ENCODE data around the gene IDH3B.
"Not testable (repeated sequence)": the region's sequence is repeated elsewhere in the genome, so short reads cannot be mapped to it uniquely, and the experiment has no call there.

IDH3B gene

DNA sequence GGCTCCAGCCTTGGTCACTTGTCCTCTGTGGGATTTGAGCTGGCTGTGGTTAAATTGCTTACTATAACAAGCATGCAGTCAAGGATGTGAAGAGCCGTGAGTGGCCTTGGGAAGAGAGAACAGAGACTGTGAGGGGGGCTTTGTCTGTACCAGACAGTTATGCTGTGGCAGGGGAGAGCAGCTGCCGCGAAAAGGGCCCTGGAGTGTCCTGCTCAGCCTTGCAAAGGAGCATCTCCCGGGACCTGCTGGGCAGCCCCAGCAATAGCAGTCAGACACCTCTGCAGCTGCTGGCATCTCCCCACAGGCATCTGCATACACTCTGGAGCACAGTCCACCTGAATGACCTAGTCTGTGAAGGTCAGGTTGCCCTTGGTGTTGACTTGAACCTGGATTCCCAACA, 34.9 kb upstream of the IDH3B start:
- no peak for DNase-seq (ENCODE audit: low read depth in 2 of 2)
- no peak overlapping the region for H3K4me3 ChIP-seq (replicated peaks in 1 of 2; ENCODE audit: low read depth in 2 of 2, low read length in 2 of 2)
- TF ChIP-seq, protein P1, sequence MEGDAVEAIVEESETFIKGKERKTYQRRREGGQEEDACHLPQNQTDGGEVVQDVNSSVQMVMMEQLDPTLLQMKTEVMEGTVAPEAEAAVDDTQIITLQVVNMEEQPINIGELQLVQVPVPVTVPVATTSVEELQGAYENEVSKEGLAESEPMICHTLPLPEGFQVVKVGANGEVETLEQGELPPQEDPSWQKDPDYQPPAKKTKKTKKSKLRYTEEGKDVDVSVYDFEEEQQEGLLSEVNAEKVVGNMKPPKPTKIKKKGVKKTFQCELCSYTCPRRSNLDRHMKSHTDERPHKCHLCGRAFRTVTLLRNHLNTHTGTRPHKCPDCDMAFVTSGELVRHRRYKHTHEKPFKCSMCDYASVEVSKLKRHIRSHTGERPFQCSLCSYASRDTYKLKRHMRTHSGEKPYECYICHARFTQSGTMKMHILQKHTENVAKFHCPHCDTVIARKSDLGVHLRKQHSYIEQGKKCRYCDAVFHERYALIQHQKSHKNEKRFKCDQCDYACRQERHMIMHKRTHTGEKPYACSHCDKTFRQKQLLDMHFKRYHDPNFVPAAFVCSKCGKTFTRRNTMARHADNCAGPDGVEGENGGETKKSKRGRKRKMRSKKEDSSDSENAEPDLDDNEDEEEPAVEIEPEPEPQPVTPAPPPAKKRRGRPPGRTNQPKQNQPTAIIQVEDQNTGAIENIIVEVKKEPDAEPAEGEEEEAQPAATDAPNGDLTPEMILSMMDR (IDR thresholded peaks at IDR 0.05; ENCODE audit: low read depth, low read length), result no peak

DNA sequence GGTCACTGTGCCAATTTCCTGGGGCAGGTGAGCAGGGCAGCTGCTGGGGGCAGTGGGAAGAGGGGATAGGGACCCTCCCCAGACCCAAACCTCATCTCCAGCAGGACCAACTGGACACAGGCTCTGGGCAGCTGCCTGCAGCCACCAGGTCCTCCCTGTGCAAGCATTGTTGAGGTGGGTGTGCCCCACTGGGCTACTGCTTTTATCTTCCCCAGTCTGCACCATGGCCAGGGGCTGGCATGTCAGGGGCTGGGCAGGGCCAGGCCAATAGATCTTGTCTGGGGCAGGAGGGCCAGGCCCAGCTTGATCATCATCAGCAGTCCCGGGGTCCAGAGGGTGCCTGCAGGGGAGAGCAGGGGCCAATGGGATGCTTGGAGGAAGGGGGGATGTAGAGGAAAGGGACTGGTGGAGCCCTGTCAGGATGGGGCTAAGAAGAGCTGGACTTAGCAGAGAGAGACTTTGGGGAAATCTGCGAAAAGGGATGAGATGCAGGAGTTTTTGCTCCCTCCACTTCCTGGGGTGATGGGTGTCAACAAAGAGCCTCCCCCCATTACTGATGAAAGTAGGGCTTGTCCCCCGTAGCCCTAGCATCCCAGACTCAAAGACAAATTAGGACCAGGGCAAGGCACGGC, 34.3 kb upstream of the IDH3B start:
- TF ChIP-seq, protein P1 (IDR thresholded peaks at IDR 0.05; ENCODE audit: low read depth, low read length), result no peak
- no peak for DNase-seq (ENCODE audit: low read depth in 2 of 2)
- no peak overlapping the region for H3K4me3 ChIP-seq (replicated peaks in 1 of 2; ENCODE audit: low read depth in 2 of 2, low read length in 2 of 2)

DNA sequence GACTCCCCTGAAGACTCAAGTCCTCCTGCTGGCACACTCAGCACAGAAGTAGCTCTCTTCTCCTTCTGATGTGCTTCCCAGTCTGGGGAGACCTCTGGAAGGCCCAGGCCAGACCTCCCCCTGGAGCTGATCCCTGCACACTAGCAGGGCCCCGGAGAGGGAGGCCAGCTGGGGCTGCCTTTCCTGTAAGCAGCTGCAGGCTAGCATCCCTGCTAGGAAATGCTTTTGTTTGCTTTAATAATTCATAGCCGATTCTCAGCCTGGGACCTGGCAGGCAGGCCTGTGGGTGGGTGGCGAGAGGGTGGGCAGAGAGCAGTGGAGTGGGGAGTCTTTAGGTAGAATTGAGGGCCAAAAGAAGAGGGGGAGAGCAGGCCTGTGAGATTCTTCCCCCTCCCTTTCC, 33.8 kb upstream of the IDH3B start:
- no peak for DNase-seq (ENCODE audit: low read depth in 2 of 2)

DNA sequence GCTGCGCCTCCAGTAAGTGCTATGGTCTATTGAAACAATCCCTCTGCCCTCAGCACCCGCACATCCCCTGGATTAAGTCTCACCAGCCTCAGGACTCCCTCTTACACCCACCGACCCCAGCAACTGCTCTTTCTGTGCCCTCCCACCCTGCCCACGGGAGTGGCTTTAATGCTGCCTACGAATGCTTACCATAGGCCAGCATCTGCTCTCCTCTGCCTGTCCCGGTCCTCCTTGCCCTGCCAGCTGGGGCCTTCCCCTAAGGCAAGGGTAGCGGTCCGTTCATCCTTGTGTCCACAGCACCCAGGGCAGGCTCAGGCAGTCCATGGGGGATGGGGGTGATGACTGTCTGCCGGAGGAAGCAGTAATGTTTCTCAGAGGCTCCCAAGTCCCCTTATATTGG, 32.6 kb upstream of the IDH3B start:
- TF ChIP-seq, protein P1 (IDR thresholded peaks at IDR 0.05; ENCODE audit: low read depth, low read length), result no peak
- H3K4me3 ChIP-seq (replicated peaks in 1 of 2; ENCODE audit: low read depth in 2 of 2, low read length in 2 of 2), result no peak overlapping the region
- no peak for DNase-seq (ENCODE audit: low read depth in 2 of 2)

More for the DNA sequence above, 33.8 kb upstream of the IDH3B start:
- TF ChIP-seq, protein P1 (IDR thresholded peaks at IDR 0.05; ENCODE audit: low read depth, low read length), result no peak
- H3K4me3 ChIP-seq (replicated peaks in 1 of 2; ENCODE audit: low read depth in 2 of 2, low read length in 2 of 2), result no peak overlapping the region

DNA sequence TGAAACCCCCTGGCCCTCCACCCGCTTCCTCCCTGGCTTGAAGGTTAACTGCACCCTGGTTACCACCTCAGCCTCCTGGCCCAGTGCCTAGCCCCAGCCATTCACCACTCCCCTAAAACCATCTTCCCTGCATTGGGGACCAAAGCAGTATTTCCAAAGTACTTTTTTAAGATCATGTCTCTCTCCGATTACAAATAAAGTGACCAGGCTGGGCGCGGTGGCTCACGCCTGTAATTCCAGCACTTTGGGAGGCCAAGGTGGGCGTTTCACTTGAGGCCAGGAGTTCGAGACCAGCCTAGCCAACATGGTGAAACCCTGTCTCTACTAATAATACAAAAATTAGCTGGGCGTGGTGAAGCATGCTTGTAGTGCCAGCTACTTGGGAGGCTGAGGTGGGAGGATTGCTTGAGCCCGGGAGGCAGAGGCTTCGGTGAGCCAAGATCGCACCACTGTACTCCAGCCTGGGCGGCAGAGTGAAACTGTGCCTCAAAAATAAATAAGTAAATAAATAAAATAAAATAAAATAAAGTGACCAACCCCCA, 32.0 kb upstream of the IDH3B start:
- not testable (repeated sequence) for H3K4me3 ChIP-seq (replicated peaks in 1 of 2; ENCODE audit: low read depth in 2 of 2, low read length in 2 of 2); DNase-seq (ENCODE audit: low read depth in 2 of 2)

DNA sequence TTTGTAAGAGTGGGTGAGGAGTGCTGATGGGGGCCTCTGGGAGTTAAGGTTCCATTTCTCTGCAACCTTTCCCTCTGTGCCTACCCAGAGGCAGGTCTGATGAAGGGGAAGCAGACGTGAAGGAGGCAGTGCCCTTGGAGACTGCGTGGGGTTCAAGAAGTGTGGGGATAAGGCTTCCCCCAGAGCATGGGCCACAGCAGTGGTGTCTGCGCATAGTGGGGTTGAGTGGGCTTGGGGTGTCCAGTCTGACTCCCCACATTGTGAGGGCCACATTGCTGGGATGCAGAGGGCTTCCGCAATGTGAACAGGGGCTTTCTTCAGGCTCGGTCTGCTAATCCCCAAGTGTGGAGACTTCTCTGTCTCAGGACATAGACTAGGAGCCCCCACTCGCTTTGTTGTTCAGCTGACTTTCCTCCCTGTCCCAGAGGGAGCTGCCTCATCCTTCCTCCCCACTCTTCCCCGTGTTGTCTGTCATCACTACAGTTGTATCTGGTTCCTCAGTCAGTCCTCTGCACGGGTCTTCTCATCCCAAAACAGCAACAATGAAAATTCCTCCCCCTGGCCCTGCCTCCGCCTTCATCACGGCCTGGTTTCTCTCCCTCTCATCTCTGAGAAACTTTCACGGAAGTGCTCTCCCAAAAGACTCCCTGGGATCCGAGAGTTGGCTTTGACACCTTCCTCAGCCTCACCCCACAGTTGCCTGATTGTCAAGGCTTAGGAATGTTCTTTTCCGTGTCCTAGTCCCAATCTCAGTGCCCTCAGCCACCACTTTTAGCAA, 31.4 kb upstream of the IDH3B start:
- no peak for DNase-seq (ENCODE audit: low read depth in 2 of 2)
- TF ChIP-seq, protein P1 (IDR thresholded peaks at IDR 0.05; ENCODE audit: low read depth, low read length), result no peak
- no peak overlapping the region for H3K4me3 ChIP-seq (replicated peaks in 1 of 2; ENCODE audit: low read depth in 2 of 2, low read length in 2 of 2)

DNA sequence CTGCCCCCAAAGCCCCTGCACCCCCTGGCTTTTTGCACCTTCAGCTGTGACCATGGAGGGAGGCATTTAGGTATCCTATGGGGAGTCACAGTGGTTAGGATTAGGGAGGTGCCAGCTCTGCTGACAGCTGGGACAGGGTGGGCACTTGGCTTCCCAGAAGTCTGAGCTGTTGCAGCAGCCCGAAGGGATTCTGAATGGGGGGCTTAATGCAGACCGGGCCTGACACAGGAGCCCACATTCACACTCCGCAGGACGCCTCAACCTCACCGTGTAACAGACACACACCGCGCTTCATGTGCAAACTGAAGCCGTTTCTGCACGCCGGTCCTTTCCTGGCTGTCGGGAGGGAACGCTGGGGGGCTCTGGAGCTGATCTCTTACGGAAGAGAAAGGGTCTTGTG, 30.5 kb upstream of the IDH3B start:
- TF ChIP-seq, protein P1 (IDR thresholded peaks at IDR 0.05; ENCODE audit: low read depth, low read length), result no peak
- no peak overlapping the region for H3K4me3 ChIP-seq (replicated peaks in 1 of 2; ENCODE audit: low read depth in 2 of 2, low read length in 2 of 2)
- no peak for DNase-seq (ENCODE audit: low read depth in 2 of 2)

Measured in cardiac fibroblast (primary cell).